K562 (cell line): ENCODE data around the gene GDF9. TPM values are rescaled to one million over a fixed set of nuclear protein-coding genes. Genes with fewer than 3 reads are reported as not detected.
A peak's percentile ranks its signal among the peaks of the same experiment; 100 is the strongest.

Experiments
- CBX8 ChIP-seq: fragments of 200-600 bp; sonication (generic); IDR thresholded peaks from 2 replicates; pipeline ENCODE4 v1.6.1; 2012; ENCODE audit warnings: borderline replicate concordance, mixed run types, low read depth, mild to moderate bottlenecking, moderate library complexity, mixed read lengths, low read length, control low read depth, inconsistent platforms; ENCODE audit not compliant: poor library complexity, severe bottlenecking; ENCODE audit errors: extremely low read depth
- DPF2 ChIP-seq: fragments of 450-650 bp; IDR thresholded peaks from 2 replicates; pipeline ENCODE4 v1.6.1; 2016
- MAFF ChIP-seq: IDR thresholded peaks from 2 replicates; pipeline ENCODE4 v1.6.1; 2012; ENCODE audit warnings: low read length, improper control_type of control experiment
- MEIS2 ChIP-seq: fragments of 450-650 bp; IDR thresholded peaks from 2 replicates; pipeline ENCODE4 v1.6.1; 2014; ENCODE audit warnings: mild to moderate bottlenecking; ENCODE audit not compliant: partially characterized antibody
- PML ChIP-seq: IDR thresholded peaks from 2 replicates; pipeline ENCODE4 v1.6.1; 2012; ENCODE audit warnings: low read length, inconsistent platforms
- SMAD1 ChIP-seq: fragments of 150-350 bp; IDR thresholded peaks from 2 replicates; pipeline ENCODE4 v1.6.1; 2014; ENCODE audit warnings: low read length, low read depth; ENCODE audit not compliant: partially characterized antibody
- TAF9B ChIP-seq: fragments of 450-650 bp; IDR thresholded peaks from 2 replicates; pipeline ENCODE4 v1.6.1; 2018; ENCODE audit warnings: mild to moderate bottlenecking; ENCODE audit not compliant: partially characterized antibody
- ZNF311 ChIP-seq: fragments of 250-450 bp; sonication (Bioruptor Pico); IDR thresholded peaks from 2 replicates; pipeline ENCODE4 v1.4.0; 2020; ENCODE audit warnings: mild to moderate bottlenecking, moderate library complexity
- polyA plus RNA-seq, 8 experiments: library from polyadenylated mRNA; depleted of rRNA in 4 of 8; stranded (reverse) in 5 of 8; unstranded in 3 of 8; fragments of >200 nt; fragmentation: Nextera tagmentation in 2 of 8; fragmentation: Illumina TruSeq in 1 of 8; extraction: Ambion mirVana in 2 of 8; extraction: Trizol in 1 of 8; gene quantifications; 2 replicates each; pipeline versions ENCODE4 v1.2.1 to v1.2.3, GENCODE V29; 2011 to 2014; ENCODE audit warnings: inconsistent platforms in 1 of 8, missing spikeins in 1 of 8
- total RNA-seq, 7 experiments: library from RNA; depleted of rRNA in 6 of 7; stranded (reverse); fragments of >200 nt in 6 of 7; fragmentation: Illumina TruSeq in 2 of 7; extraction: Trizol in 2 of 7; gene quantifications; 2 replicates each; pipeline versions ENCODE4 v1.2.1 to v1.2.3, GENCODE V29; 2011 to 2021; ENCODE audit warnings: low replicate concordance in 1 of 7
- TF ChIP-seq, protein P1 (sequence below), 2 experiments: fragments of 150-350 bp in 1 of 2; IDR thresholded peaks; 2 replicates each; pipeline ENCODE4 v1.6.1; 2012 to 2016; ENCODE audit warnings: low read depth in 2 of 2, low read length in 2 of 2, mild to moderate bottlenecking in 1 of 2, moderate library complexity in 1 of 2
- TF ChIP-seq, protein P2 (sequence below): sonication (generic); formaldehyde crosslinking; IDR thresholded peaks from 2 replicates; pipeline ENCODE4 v1.8.0; 2022; ENCODE audit warnings: mild to moderate bottlenecking, missing genetic modification reagents, borderline replicate concordance
- TF ChIP-seq, protein P3 (sequence below): fragments of 450-650 bp; conservative IDR thresholded peaks from 2 replicates; pipeline ENCODE4 v1.6.1; 2016; ENCODE audit warnings: missing genetic modification characterization, low read depth, mild to moderate bottlenecking, missing compliant biosample characterization, moderate library complexity
- TF ChIP-seq, protein P4 (sequence below): IDR thresholded peaks from 2 replicates; pipeline ENCODE4 v1.6.1; 2016; ENCODE audit warnings: missing genetic modification characterization, missing compliant biosample characterization
- TF ChIP-seq, protein P5 (sequence below): fragments of 450-650 bp; formaldehyde crosslinking; IDR thresholded peaks from 2 replicates; pipeline ENCODE4 v1.4.0; 2022; ENCODE audit warnings: mild to moderate bottlenecking, moderate library complexity
- TF ChIP-seq, protein P6 (sequence below), 2 experiments: IDR thresholded peaks; 2 replicates each; pipeline ENCODE4 v1.6.1; 2012; ENCODE audit warnings: improper control_type of control experiment in 2 of 2, low read depth in 2 of 2, low read length in 2 of 2, borderline replicate concordance in 1 of 2

Gene GDF9
- total and polyA plus RNA-seq, 9 of the 15 experiments (the other 6 are each of a cell fraction or from before 2014, with no cell fraction given): 0.10 to 0.70 (median 0.20) TPM; not detected in 1

DNA sequence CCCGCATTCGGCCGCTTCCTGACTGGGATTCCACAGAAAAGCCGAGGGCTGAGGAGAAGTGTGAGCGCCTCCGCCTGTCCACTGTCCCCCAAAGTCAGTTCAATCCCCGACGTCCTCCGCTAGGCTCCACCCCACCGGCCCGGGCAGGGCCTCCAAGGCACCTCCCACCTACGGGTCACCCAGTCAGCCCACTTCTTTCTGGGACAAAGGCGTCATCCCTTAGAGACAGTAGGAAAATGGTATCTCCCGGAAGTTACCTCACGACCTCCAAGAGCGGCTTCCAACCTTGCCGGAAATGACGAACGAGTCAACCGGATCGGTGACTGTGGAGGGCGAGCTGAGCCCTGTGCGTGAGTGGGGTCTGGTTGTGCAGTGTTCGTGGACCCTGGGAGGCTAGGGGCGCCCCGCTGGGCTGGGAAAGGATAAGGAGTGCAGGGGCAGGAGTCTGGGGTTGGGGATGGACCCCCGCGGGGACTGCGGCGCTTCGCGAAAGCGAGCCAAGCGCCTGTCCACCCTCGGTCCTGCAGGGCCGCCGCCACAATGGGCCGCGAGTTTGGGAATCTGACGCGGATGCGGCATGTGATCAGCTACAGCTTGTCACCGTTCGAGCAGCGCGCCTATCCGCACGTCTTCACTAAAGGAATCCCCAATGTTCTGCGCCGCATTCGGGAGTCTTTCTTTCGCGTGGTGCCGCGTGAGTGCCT, at the start of gene GDF9, which contains the start of gene UQCRQ (continued):
- TF ChIP-seq, protein P1, sequence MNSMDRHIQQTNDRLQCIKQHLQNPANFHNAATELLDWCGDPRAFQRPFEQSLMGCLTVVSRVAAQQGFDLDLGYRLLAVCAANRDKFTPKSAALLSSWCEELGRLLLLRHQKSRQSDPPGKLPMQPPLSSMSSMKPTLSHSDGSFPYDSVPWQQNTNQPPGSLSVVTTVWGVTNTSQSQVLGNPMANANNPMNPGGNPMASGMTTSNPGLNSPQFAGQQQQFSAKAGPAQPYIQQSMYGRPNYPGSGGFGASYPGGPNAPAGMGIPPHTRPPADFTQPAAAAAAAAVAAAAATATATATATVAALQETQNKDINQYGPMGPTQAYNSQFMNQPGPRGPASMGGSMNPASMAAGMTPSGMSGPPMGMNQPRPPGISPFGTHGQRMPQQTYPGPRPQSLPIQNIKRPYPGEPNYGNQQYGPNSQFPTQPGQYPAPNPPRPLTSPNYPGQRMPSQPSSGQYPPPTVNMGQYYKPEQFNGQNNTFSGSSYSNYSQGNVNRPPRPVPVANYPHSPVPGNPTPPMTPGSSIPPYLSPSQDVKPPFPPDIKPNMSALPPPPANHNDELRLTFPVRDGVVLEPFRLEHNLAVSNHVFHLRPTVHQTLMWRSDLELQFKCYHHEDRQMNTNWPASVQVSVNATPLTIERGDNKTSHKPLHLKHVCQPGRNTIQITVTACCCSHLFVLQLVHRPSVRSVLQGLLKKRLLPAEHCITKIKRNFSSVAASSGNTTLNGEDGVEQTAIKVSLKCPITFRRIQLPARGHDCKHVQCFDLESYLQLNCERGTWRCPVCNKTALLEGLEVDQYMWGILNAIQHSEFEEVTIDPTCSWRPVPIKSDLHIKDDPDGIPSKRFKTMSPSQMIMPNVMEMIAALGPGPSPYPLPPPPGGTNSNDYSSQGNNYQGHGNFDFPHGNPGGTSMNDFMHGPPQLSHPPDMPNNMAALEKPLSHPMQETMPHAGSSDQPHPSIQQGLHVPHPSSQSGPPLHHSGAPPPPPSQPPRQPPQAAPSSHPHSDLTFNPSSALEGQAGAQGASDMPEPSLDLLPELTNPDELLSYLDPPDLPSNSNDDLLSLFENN (IDR thresholded peaks at IDR 0.05; ENCODE audit: low read depth in 2 of 2, low read length in 2 of 2): 0 out of 4 replicates have a peak, but pooled peaks of 1 of the 2 experiments have one; percentile 40
- peak; percentile 69 for TF ChIP-seq SMAD1
- TF ChIP-seq, protein P2, sequence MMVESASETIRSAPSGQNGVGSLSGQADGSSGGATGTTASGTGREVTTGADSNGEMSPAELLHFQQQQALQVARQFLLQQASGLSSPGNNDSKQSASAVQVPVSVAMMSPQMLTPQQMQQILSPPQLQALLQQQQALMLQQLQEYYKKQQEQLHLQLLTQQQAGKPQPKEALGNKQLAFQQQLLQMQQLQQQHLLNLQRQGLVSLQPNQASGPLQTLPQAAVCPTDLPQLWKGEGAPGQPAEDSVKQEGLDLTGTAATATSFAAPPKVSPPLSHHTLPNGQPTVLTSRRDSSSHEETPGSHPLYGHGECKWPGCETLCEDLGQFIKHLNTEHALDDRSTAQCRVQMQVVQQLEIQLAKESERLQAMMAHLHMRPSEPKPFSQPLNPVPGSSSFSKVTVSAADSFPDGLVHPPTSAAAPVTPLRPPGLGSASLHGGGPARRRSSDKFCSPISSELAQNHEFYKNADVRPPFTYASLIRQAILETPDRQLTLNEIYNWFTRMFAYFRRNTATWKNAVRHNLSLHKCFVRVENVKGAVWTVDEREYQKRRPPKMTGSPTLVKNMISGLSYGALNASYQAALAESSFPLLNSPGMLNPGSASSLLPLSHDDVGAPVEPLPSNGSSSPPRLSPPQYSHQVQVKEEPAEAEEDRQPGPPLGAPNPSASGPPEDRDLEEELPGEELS (CRISPR knock-in tag): no peak
- TF ChIP-seq TAF9B: peak; percentile 81
- TF ChIP-seq, protein P3, sequence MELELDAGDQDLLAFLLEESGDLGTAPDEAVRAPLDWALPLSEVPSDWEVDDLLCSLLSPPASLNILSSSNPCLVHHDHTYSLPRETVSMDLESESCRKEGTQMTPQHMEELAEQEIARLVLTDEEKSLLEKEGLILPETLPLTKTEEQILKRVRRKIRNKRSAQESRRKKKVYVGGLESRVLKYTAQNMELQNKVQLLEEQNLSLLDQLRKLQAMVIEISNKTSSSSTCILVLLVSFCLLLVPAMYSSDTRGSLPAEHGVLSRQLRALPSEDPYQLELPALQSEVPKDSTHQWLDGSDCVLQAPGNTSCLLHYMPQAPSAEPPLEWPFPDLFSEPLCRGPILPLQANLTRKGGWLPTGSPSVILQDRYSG: no peak
- peak; percentile 33; the same call in 1 of the 2 replicates for TF ChIP-seq MAFF
- TF ChIP-seq, protein P4, sequence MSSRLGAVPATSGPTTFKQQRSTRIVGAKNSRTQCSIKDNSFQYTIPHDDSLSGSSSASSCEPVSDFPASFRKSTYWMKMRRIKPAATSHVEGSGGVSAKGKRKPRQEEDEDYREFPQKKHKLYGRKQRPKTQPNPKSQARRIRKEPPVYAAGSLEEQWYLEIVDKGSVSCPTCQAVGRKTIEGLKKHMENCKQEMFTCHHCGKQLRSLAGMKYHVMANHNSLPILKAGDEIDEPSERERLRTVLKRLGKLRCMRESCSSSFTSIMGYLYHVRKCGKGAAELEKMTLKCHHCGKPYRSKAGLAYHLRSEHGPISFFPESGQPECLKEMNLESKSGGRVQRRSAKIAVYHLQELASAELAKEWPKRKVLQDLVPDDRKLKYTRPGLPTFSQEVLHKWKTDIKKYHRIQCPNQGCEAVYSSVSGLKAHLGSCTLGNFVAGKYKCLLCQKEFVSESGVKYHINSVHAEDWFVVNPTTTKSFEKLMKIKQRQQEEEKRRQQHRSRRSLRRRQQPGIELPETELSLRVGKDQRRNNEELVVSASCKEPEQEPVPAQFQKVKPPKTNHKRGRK: no peak
- peak; percentile 8; the same call in 1 of the 2 replicates for TF ChIP-seq DPF2
- TF ChIP-seq, protein P5, sequence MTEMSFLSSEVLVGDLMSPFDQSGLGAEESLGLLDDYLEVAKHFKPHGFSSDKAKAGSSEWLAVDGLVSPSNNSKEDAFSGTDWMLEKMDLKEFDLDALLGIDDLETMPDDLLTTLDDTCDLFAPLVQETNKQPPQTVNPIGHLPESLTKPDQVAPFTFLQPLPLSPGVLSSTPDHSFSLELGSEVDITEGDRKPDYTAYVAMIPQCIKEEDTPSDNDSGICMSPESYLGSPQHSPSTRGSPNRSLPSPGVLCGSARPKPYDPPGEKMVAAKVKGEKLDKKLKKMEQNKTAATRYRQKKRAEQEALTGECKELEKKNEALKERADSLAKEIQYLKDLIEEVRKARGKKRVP (CRISPR knock-in tag): no peak
- TF ChIP-seq PML: peak; percentile 93
- no peak for TF ChIP-seq MEIS2
- TF ChIP-seq ZNF311: no peak
- TF ChIP-seq, protein P6, sequence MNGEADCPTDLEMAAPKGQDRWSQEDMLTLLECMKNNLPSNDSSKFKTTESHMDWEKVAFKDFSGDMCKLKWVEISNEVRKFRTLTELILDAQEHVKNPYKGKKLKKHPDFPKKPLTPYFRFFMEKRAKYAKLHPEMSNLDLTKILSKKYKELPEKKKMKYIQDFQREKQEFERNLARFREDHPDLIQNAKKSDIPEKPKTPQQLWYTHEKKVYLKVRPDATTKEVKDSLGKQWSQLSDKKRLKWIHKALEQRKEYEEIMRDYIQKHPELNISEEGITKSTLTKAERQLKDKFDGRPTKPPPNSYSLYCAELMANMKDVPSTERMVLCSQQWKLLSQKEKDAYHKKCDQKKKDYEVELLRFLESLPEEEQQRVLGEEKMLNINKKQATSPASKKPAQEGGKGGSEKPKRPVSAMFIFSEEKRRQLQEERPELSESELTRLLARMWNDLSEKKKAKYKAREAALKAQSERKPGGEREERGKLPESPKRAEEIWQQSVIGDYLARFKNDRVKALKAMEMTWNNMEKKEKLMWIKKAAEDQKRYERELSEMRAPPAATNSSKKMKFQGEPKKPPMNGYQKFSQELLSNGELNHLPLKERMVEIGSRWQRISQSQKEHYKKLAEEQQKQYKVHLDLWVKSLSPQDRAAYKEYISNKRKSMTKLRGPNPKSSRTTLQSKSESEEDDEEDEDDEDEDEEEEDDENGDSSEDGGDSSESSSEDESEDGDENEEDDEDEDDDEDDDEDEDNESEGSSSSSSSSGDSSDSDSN (IDR thresholded peaks at IDR 0.05; ENCODE audit: borderline replicate concordance in 1 of 2, low read depth in 2 of 2, low read length in 2 of 2): no peak
- no peak for TF ChIP-seq CBX8
